Stomach (tissue), 4 donors: ENCODE results near the gene SIVA1.

Experiments
- POLR2A ChIP-seq, 4 donors: fragments of 450-650 bp; IDR thresholded peaks; one replicate each; pipeline ENCODE4 v1.6.1; 2016; ENCODE audit warnings: antibody characterized with exemption in 4 of 4, control low read depth in 2 of 4, mild to moderate bottlenecking in 1 of 4, moderate library complexity in 1 of 4
- POLR2AphosphoS5 ChIP-seq, 3 donors: sonication (generic); formaldehyde crosslinking; IDR thresholded peaks; one replicate each; pipeline ENCODE4 v1.6.1; 2016; ENCODE audit warnings: antibody characterized with exemption in 3 of 3
- TF ChIP-seq, protein P1 (sequence below), 7 experiments: fragments of 450-650 bp in 4 of 7; fragments of 200-600 bp in 3 of 7; sonication (generic) in 3 of 7; IDR thresholded peaks; one replicate each; pipeline ENCODE4 v1.5.1; 2016 to 2019; ENCODE audit warnings: antibody characterized with exemption in 7 of 7, control low read depth in 2 of 7, mild to moderate bottlenecking in 1 of 7

DNA sequence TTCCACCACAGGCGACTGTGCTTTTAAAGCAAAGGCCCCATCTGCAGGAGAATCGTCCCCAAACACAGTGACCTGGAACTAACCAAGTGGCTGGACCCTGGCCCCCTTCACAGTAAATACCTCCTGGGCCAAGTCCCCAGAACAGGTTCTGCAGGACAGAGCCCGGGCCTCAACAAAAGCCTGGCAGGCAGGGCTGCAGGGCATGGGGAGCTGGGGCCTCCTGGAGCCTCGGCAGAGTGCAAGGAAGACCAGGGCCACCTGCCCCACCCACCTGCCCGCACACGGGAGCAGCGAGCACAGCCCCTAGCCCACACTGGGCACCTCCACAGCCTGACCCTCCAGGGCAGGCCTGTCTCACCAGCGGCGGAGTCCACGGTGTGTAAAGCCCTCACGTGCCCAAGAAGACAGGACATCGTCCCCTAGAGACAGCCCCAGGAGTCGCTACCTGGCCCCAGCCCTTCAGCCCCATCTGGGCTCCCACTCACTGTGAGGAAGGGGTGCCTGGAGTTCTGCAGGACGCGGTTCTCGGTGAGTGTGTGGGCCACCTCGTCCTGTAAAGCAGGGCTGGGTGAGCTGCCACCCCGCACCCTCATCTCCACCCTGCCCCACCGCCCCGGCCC, 21.6 kb downstream of the SIVA1 start:
- TF ChIP-seq POLR2A (IDR thresholded peaks at IDR 0.05) (no peak), POLR2AphosphoS5 (IDR thresholded peaks at IDR 0.05) (peak in 2 of 3 donors; percentile 14 to 51)
- TF ChIP-seq, protein P1, sequence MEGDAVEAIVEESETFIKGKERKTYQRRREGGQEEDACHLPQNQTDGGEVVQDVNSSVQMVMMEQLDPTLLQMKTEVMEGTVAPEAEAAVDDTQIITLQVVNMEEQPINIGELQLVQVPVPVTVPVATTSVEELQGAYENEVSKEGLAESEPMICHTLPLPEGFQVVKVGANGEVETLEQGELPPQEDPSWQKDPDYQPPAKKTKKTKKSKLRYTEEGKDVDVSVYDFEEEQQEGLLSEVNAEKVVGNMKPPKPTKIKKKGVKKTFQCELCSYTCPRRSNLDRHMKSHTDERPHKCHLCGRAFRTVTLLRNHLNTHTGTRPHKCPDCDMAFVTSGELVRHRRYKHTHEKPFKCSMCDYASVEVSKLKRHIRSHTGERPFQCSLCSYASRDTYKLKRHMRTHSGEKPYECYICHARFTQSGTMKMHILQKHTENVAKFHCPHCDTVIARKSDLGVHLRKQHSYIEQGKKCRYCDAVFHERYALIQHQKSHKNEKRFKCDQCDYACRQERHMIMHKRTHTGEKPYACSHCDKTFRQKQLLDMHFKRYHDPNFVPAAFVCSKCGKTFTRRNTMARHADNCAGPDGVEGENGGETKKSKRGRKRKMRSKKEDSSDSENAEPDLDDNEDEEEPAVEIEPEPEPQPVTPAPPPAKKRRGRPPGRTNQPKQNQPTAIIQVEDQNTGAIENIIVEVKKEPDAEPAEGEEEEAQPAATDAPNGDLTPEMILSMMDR (IDR thresholded peaks at IDR 0.05), result no peak
